ENCODE results near the gene ZNF74.

ZNF74 gene

GRCh38 chr22:20435436-20436306 is 41.7 kb downstream of the ZNF74 start:
- H3K27ac ChIP-seq = no peak overlapping the region
- TF ChIP-seq ZFX (IDR thresholded peaks at IDR 0.05) (no peak), CTCF (conservative IDR thresholded peaks at IDR 0.05) (no peak)

- H3K27ac ChIP-seq = peak overlapping the region; percentile 74; the same call in 1 of the 2 replicates
- TF ChIP-seq ZFX (IDR thresholded peaks at IDR 0.05) = no peak
- no peak for TF ChIP-seq CTCF (conservative IDR thresholded peaks at IDR 0.05)
Measured at GRCh38 chr22:20436307-20436767, 42.4 kb downstream of the ZNF74 start.

GRCh38 chr22:20436768-20437612 is 43.0 kb downstream of the ZNF74 start:
- H3K27ac ChIP-seq = peak overlapping the region; percentile 74
- TF ChIP-seq ZFX (IDR thresholded peaks at IDR 0.05) (no peak), CTCF (conservative IDR thresholded peaks at IDR 0.05) (no peak)

GRCh38 chr22:20437613-20438426 is 43.9 kb downstream of the ZNF74 start, which contains the start of gene SCARF2:
Gene SCARF2 (minus strand): TSS chr22:20437825. CDS start chr22:20437754, 71 bp downstream.
- H3K27ac ChIP-seq = peak within 1 kb of the TSS; percentile 74
- TF ChIP-seq ZFX (IDR thresholded peaks at IDR 0.05) (peak; percentile 84; the same call in 1 of the 2 replicates), CTCF (conservative IDR thresholded peaks at IDR 0.05) (no peak)

- H3K27ac ChIP-seq = no peak overlapping the region; the same call in 1 of the 2 replicates
- TF ChIP-seq ZFX (IDR thresholded peaks at IDR 0.05) (no peak), CTCF (conservative IDR thresholded peaks at IDR 0.05) (no peak)
Measured at GRCh38 chr22:20438427-20438677, 44.4 kb downstream of the ZNF74 start.

- no peak overlapping the region; the same call in 1 of the 2 replicates for H3K27ac ChIP-seq
- TF ChIP-seq CTCF (conservative IDR thresholded peaks at IDR 0.05) (no peak), ZFX (IDR thresholded peaks at IDR 0.05) (no peak)
Measured at GRCh38 chr22:20438678-20439492, 44.9 kb downstream of the ZNF74 start.
